Thyroid gland (tissue), 4 donors: ENCODE data around the gene GID8.

Source experiments
- POLR2A ChIP-seq, 2 donors: fragments of 450-650 bp; IDR thresholded peaks; one replicate each; pipeline ENCODE4 v1.6.1; 2017; ENCODE audit warnings: antibody characterized with exemption in 2 of 2, mild to moderate bottlenecking in 2 of 2, moderate library complexity in 1 of 2
- TF ChIP-seq, protein P1 (sequence below), 6 experiments: fragments of 200-600 bp in 3 of 6; fragments of 450-650 bp in 3 of 6; sonication (generic) in 3 of 6; IDR thresholded peaks; one replicate each; pipeline ENCODE4 v1.5.1; 2016 to 2019; ENCODE audit warnings: antibody characterized with exemption in 6 of 6, mild to moderate bottlenecking in 2 of 6, inconsistent platforms in 1 of 6, moderate library complexity in 1 of 6

- TF ChIP-seq, protein P1, sequence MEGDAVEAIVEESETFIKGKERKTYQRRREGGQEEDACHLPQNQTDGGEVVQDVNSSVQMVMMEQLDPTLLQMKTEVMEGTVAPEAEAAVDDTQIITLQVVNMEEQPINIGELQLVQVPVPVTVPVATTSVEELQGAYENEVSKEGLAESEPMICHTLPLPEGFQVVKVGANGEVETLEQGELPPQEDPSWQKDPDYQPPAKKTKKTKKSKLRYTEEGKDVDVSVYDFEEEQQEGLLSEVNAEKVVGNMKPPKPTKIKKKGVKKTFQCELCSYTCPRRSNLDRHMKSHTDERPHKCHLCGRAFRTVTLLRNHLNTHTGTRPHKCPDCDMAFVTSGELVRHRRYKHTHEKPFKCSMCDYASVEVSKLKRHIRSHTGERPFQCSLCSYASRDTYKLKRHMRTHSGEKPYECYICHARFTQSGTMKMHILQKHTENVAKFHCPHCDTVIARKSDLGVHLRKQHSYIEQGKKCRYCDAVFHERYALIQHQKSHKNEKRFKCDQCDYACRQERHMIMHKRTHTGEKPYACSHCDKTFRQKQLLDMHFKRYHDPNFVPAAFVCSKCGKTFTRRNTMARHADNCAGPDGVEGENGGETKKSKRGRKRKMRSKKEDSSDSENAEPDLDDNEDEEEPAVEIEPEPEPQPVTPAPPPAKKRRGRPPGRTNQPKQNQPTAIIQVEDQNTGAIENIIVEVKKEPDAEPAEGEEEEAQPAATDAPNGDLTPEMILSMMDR (IDR thresholded peaks at IDR 0.05): no peak
- TF ChIP-seq POLR2A (IDR thresholded peaks at IDR 0.05): no peak
Observed at GRCh38 chr20:62897666-62898065, 40.3 kb upstream of the GID8 start.
